Body of pancreas (tissue), 4 donors: ENCODE measurements around the gene CDK17. TPM values are rescaled to one million over a fixed set of nuclear protein-coding genes. Genes with fewer than 3 reads are reported as not detected.
"Not testable (repeated sequence)": the region's sequence is repeated elsewhere in the genome, so short reads cannot be mapped to it uniquely, and the experiment has no call there.

Experiments used
- ATAC-seq: fragments of 150-250 bp; one replicate; pipeline ENCODE4 v1.9.1; 2016
- DNase-seq, 4 donors: peaks; one replicate each; pipeline ENCODE4 v3.0.0-alpha.2; 2019
- H3K27ac ChIP-seq, 4 donors: fragments of 200-600 bp; sonication (generic); 1 replicate in 3 of 4; 2 replicates in 1 of 4; pipeline versions ENCODE4 v1.5.1 to v1.6.1; 2016 to 2019; ENCODE audit warnings: mild to moderate bottlenecking in 1 of 4, mixed read lengths in 1 of 4, moderate library complexity in 1 of 4
- H3K27me3 ChIP-seq, 2 donors: fragments of 200-600 bp; sonication (generic); one replicate each; pipeline ENCODE4 v1.6.0; 2016; ENCODE audit warnings: mild to moderate bottlenecking in 1 of 2
- H3K36me3 ChIP-seq, 2 donors: fragments of 200-600 bp; sonication (generic); replicated peaks in 1 of 2; 2 replicates each; pipeline ENCODE4 v1.5.1; 2016; ENCODE audit warnings: low read depth in 2 of 2; ENCODE audit not compliant: insufficient read depth in 1 of 2
- H3K4me1 ChIP-seq: fragments of 200-600 bp; sonication (generic); one replicate; pipeline ENCODE4 v1.6.0; 2016
- H3K4me3 ChIP-seq, 2 donors: fragments of 200-600 bp; sonication (generic); 1 replicate in 1 of 2; 2 replicates in 1 of 2; pipeline ENCODE4 v1.5.1; 2016 to 2019
- H3K9me3 ChIP-seq, 3 donors: fragments of 200-600 bp; sonication (generic); 1 replicate in 2 of 3; 2 replicates in 1 of 3; pipeline ENCODE4 v1.5.1; 2016
- CTCF ChIP-seq, 7 experiments: fragments of 450-650 bp in 4 of 7; fragments of 200-600 bp in 3 of 7; sonication (generic) in 3 of 7; IDR thresholded peaks; one replicate each; pipeline ENCODE4 v1.5.1; 2016 to 2019; ENCODE audit warnings: antibody characterized with exemption in 7 of 7
- POLR2A ChIP-seq, 3 donors: fragments of 450-650 bp; IDR thresholded peaks; one replicate each; pipeline ENCODE4 v1.6.1; 2016; ENCODE audit warnings: antibody characterized with exemption in 3 of 3, mild to moderate bottlenecking in 2 of 3
- WGBS, 2 donors: methylation state at CpG; one replicate each; pipeline ENCODE4 v1.1.5; 2017; 5-methylcytosine and 5-hydroxymethylcytosine counted together
- intact Hi-C: fragments of 100-400 bp; cut with DNase I; formaldehyde crosslinking; loops from one replicate; pipeline ENCODE4 v1.15.1; 2023
- total RNA-seq, 2 donors: library from RNA; depleted of rRNA; stranded (reverse); fragments of >200 nt; gene quantifications; one replicate each; pipeline ENCODE4 v1.1.0, GENCODE V29; 2016

The CDK17 gene
- total RNA-seq, 2 donors from 2014 or later, result 17.5 to 29.8 TPM

GRCh38 chr12:96395236-96395635, 5.0 kb downstream of the CDK17 start:
- H3K4me1 ChIP-seq, result peaks cover 22% of the 10 kb centered on the region
- 77 to 90% methylated on average over 4 of the region's 4 CpGs for WGBS, 2 donors
- ATAC-seq, result no peak

GRCh38 chr12:96393229-96393628, 7.0 kb downstream of the CDK17 start:
- DNase-seq, intact Hi-C loops, H3K27ac ChIP-seq, H3K4me3 ChIP-seq, H3K9me3 ChIP-seq, ATAC-seq, H3K36me3 ChIP-seq, H3K27me3 ChIP-seq: not testable (repeated sequence)
- WGBS, 2 donors, result 81 to 89% methylated on average over 5 of the region's 5 CpGs
- peaks cover 21% of the 10 kb centered on the region for H3K4me1 ChIP-seq

More at GRCh38 chr12:96395236-96395635, 5.0 kb downstream of the CDK17 start:
- H3K36me3 ChIP-seq, result no peaks in the 10 kb centered on the region
- no peak for DNase-seq
- no peak overlapping the region for H3K4me3 ChIP-seq
- no peak overlapping the region for H3K27ac ChIP-seq
- H3K9me3 ChIP-seq, result no peaks in the 10 kb centered on the region
- no peaks in the 10 kb centered on the region for H3K27me3 ChIP-seq
- intact Hi-C loops, result no loop called here
- TF ChIP-seq POLR2A (IDR thresholded peaks at IDR 0.05) (no peak), CTCF (IDR thresholded peaks at IDR 0.05) (no peak)

GRCh38 chr12:96392397-96392796, 7.8 kb downstream of the CDK17 start:
- no peak overlapping the region for H3K4me3 ChIP-seq
- TF ChIP-seq CTCF (IDR thresholded peaks at IDR 0.05) (no peak), POLR2A (IDR thresholded peaks at IDR 0.05) (no peak)
- no peaks in the 10 kb centered on the region for H3K9me3 ChIP-seq
- H3K4me1 ChIP-seq, result peaks cover 16% of the 10 kb centered on the region
- no peak overlapping the region for H3K27ac ChIP-seq
- H3K27me3 ChIP-seq, result no peaks in the 10 kb centered on the region
- intact Hi-C loops, result no loop called here
- WGBS, 2 donors, result 76 to 78% methylated on average over 5 of the region's 5 CpGs
- DNase-seq (no peak), ATAC-seq (no peak)
- H3K36me3 ChIP-seq, result no peaks in the 10 kb centered on the region

GRCh38 chr12:96387981-96388380, 12.3 kb downstream of the CDK17 start:
- Histone ChIP-seq H3K4me1 (peaks cover 22% of the 10 kb centered on the region), H3K36me3 (no peaks in the 10 kb centered on the region), H3K27me3 (no peaks in the 10 kb centered on the region), H3K27ac (no peak overlapping the region), H3K4me3 (no peak overlapping the region), H3K9me3 (no peaks in the 10 kb centered on the region)
- ATAC-seq (no peak), DNase-seq (no peak)
- WGBS, 2 donors, result 95 to 97% methylated on average over 1 of the region's 1 CpG
- intact Hi-C loops, result no loop called here
- TF ChIP-seq POLR2A (IDR thresholded peaks at IDR 0.05) (no peak), CTCF (IDR thresholded peaks at IDR 0.05) (no peak)

GRCh38 chr12:96386794-96387193, 13.4 kb downstream of the CDK17 start:
- no peaks in the 10 kb centered on the region for H3K27me3 ChIP-seq
- TF ChIP-seq POLR2A (IDR thresholded peaks at IDR 0.05) (no peak), CTCF (IDR thresholded peaks at IDR 0.05) (no peak)
- ATAC-seq (no peak), DNase-seq (no peak)
- H3K9me3 ChIP-seq, result no peaks in the 10 kb centered on the region
- no peaks in the 10 kb centered on the region for H3K36me3 ChIP-seq
- WGBS, 2 donors, result 36 to 41% methylated on average over 2 of the region's 2 CpGs
- H3K4me3 ChIP-seq, result no peak overlapping the region
- intact Hi-C loops, result no loop called here
- H3K4me1 ChIP-seq, result peaks cover 22% of the 10 kb centered on the region
- no peak overlapping the region for H3K27ac ChIP-seq
